HuH-7.5 (cell line): ENCODE data around the gene COMMD7.
"Not testable (repeated sequence)": the region's sequence is repeated elsewhere in the genome, so short reads cannot be mapped to it uniquely, and the experiment has no call there.

Experiments used
- DNase-seq: peaks from one replicate; pipeline ENCODE4 v3.0.0; 2011; ENCODE audit warnings: low spot score

COMMD7 gene

DNA sequence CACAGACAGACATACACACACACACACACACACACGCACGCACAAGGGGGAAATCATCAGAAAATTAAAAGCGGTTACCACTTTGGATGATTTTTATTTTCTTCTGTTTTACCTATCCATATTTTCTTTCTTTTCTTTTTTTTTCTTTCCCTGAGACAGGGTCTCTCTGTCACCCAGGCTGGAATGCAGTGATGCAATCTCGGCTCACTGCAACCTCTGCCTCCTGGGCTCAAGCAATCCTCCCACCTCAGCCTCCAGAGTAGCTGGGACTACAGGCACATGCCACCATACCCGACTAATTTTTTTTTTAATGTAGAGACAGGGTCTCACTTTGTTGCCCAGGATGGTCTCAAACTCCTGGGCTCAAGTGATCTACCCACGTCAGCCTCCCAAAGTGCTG is 14.8 kb downstream of the COMMD7 start:
- not testable (repeated sequence) for DNase-seq

DNA sequence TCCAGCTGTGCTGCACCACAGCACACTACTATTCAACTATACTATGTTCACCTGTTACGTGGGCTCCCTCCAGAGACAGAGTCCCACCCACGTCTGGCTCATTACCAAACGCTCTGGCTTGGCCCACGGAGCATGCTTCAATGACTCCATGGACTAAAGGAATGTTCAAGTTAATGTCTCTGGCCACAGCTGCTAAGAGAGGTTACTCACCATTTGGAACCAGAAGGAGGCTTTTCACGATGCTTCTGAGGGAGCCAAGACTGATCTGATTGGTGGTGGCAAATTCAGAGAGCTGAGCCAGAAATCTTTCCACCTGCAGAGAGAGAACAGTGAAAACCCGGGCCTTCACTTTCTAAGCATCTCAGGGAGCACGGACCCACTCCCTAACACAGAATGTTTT is 15.6 kb downstream of the COMMD7 start:
- no peak for DNase-seq

DNA sequence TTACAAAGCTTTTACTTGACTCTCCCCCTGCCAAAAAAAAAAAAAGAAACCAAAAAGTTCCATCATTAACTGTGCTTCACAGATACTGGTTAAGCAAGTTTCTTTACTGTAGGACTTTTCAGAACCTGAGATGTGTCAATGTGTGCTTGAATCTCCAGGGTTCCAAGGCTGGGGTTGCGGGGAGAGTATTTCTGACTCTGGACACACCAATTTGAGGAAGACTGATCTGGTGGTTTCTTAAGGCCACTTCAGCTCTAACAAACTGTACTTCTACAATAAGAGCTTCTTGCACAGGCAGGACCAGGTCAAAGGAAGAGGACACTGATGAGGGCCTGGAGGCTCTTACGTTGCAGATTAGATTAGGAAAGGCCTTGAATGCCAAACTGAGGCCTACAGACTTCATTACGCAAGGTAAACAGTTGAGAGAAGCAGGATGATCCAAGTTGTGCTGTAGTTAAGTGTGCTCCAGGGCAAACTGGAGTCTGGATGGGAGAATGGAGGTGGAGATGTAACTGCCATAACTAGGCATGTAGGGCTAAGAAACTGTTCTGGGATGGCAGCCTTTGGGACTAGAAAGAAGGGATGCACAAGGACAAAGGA is 24.4 kb downstream of the COMMD7 start:
- DNase-seq = no peak

DNA sequence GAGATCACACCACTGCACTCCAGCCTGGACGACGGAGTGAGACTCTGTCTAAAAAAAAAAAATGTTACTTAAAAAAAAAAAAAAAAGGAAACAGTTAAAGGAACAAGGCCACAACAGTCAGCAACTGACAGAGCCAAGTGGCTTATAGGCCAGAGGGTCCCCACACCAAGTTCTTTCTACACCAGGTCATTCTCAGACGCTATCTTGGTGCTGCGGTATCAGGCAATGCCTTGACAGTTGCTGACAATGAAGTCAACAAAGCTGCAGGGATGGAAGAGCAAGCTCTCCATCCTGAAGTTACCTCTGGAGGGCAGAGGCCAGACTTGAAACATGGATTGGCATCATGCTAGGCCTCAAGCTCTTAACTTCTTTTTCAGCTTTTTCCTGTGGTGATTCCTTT is 31.9 kb downstream of the COMMD7 start:
- no peak for DNase-seq

DNA sequence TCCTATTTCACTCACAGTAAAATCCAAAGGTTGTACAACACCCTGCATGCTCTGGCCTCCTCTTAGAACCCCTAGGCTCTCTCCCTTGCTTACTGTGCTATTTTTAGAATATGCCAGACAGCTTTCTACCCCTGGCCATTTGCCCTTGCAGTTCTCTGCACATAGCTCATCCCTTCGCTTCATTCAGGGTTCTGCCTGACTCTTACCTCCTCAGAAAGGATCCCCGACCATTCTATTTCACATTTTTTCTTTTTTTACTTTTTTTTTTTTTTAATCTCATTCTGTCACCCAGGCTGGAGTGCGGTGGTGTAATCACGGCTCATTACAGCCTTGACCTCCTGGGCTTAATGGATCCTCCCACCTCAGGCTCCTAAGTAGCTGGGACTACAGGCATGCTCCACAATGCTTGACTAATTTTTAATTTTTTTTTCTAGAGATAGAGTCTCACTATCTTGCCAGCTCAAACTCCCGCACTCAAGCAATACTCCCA is 33.6 kb downstream of the COMMD7 start:
- DNase-seq = peak; percentile 54

DNA sequence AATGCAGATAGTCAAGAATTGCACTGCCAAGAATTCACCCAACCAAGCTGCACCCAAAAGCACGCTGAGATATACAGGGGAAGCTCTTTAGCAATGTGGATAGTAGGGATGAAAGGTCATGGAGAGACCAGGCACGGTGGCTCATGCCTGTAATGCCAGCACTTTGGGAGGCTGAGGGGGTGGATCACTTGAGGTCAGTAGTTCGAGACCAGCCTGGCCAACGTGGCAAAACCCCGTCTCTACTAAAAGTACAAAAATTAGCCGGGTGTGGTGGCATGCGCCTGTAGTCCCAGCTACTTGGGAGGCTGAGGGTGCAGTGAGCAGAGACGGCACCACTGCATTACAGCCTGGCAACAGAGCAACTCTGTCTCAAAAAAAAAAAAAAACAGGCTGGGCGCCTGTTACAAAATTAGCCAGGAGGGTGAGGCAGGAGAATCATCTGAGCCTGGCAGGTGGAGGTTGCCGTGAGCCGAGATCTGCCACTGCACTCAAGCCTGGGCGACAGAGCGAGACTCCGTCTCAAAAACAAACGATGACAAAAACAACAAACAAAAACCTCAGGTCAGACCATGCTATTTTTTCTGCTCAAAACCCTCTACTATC is 34.1 kb downstream of the COMMD7 start:
- peak; percentile 44 for DNase-seq

DNA sequence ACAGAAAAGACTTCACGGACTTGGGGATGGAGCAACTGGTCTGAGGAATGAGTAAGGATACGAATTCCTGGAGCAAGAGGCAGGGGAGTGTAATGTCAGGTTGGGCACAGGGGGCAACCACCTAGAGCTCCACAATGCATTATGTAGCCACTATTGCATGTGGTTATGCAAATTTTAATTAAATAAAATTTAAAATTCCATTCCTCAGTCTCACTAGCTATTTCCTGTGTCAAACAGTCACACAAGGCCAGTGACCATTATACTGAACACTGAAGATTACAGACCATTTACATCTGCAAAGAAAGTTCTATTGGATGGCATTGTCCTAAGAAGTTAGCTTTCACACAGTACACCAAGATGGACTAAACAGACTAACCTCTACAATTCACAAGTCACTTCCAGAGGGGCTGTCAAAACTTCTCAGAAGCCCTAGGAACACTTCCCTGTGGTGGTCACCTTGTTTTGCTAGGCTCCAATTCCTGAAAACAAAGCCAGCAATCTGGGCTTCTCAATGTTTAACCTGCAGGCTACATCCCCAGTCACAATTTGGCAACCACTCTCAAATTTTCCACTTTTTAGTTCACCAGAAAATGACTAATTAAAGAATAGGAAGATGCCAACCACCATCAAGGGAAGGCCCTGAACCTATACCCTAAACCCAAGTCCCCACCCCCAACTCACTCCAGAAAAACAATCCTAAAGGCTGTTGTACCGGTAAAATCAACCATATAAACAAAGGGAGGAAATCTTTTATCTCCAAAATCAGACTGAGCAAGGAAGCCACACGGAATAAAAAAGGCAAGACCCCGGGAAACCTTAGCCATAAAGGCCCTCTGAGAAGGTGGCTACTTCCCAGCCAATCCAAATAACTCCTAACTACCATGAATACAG is 35.3 kb downstream of the COMMD7 start:
- DNase-seq = no peak

DNA sequence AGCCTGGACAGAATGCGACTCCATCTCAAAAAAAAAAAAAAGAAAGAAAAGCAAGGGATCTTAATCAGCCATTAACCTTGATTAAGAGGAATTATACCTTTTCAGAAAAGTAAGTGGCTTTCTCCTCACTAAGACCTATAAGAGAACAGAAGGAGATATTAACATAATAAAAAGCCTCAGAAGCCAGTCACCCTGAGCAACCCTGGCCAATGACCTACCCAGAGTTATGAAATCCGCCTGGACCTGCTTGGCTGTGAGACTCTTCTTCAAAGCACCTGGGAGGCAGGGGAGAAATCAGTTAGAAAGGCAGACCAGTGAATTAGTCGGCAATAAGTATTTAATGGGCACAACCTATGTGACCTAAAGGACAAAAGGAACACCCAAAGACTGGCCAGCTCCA is 36.8 kb downstream of the COMMD7 start:
- DNase-seq = no peak

DNA sequence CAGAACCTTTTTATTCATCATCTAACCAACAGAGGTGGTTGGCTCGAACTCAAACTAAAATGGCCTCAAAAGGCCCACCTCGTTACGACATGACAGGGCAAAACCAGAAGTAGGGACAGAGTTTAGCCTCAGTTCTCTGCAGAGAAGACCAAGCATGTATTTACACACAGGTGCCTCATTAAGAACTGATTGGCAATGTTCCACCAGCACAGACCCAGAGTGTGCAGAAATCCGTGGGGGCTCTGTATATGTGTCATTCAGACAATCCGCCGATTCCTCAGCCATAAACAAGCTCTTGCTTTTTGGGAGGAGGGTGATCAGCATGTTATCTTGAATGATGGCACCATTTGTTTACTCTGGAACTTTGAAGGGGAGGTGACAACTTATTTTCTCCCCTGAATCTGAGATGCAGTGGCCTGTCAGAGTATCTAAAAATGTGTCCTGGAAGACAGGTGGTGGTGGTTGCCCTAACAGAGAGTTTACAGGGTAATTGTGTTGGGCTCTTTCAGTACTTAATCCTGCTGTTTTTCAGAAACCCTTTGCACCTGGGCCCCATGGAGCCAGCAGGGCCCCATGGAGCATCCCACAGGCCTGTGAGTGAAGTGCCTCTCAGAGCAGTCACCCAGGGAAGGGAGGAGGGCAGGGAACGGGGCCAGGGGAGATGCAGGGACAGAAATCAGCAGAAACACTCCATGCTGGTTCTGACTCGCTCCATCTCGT is 40.4 kb downstream of the COMMD7 start:
- no peak for DNase-seq

DNA sequence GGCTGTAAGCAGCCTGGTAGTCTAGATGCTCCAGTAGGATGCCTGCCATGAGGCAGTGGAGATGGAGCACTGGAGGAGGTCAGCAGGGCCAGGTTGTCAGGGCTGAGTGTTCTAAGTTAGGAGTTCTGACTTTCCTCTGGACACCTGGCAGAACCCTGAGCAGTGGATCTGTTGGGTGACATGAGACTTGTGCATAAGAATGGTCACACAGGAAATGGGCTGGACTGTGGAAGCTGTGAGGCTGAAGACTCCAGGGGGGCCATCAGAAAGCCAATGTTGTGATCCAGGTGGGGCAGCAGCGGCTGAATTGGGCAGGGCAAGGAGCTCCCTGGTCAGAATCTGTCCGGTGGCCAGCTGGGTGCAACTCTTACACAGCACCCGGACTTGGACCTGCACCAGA is 45.7 kb downstream of the COMMD7 start:
- no peak for DNase-seq

DNA sequence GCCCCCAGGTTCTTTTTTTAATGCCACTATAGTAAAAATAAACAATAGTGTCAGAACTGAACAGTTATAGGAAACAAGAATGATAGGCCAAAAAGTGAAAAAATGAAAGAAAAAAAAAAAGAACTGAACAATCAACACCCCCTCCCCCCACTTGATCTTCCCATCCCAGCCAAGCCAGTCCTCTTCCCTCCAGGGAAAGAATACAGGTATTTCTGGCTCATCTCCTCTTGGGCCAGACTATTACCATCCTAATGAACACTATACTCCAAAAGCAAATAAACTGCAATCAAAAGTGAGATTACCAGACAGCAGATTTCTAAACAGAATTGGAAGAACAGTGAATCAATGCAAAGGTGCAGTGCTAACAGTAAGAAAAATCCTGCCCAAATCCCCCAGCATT is 48.2 kb downstream of the COMMD7 start:
- DNase-seq = no peak

DNA sequence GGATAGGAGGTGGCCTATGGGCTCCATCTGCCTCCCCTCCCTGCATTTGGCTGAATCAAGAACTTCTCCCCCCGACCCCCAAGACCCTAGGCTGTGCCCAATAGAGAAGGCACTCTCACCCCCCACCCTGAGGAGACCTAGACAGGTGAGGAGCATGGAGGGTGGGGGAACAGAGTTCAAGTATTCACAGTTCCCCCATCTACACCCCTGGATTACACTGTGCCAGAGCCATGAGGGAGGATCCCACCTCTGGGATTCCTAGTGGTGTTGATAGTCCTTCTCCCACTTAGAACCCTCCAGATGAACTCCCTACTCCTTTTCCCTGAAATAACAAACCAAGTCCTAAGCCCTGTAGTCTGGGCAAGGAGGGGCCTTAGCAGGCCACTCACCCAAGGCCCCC is 54.3 kb downstream of the COMMD7 start:
- not testable (repeated sequence) for DNase-seq

DNA sequence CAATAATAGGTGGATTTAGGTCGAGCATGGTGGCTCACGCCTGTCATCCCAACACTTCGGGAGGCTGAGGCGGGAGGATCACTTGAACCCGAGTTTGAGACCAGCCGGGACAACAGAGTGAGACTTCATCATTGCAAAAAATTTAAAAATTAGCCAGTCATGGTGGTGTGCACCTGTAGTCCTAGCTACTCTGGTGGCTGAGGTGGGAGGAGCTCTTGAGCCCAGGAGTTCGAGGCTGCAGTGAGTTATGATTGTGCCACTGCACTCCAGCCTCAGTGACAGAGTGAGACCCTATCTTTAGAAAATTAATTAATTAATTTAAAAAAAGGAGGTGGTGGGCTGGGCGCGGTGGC is 56.1 kb downstream of the COMMD7 start:
- no peak for DNase-seq

DNA sequence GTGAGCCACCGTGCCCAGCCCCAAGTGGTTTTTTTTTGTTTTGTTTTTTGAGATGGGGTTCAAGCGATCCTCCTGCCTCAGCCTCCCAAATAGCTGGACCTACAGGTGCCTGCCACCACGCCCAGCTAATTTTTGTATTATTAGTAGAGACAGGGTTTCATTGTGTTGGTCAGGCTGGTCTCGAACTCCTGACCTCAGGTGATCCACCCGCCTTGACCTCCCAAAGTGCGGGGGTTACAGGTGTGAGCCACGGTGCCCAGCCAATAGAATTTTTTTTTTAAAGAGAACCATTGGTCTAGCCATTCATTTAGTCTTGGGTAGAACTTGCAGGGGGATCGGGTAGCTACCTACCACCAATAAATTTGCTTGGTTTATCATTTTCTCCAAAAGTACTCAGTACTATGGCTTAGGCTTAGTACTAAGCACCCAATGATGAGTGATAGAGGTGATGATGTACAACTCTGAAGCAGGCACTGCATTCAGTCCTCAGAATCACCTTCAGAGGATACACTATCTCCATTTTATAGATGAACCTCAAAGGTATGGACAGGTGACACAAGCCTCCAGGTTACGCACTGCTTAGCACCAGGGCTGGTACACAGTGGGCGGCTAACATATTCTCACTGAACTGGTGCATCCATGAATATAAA is 56.6 kb downstream of the COMMD7 start:
- DNase-seq = no peak

DNA sequence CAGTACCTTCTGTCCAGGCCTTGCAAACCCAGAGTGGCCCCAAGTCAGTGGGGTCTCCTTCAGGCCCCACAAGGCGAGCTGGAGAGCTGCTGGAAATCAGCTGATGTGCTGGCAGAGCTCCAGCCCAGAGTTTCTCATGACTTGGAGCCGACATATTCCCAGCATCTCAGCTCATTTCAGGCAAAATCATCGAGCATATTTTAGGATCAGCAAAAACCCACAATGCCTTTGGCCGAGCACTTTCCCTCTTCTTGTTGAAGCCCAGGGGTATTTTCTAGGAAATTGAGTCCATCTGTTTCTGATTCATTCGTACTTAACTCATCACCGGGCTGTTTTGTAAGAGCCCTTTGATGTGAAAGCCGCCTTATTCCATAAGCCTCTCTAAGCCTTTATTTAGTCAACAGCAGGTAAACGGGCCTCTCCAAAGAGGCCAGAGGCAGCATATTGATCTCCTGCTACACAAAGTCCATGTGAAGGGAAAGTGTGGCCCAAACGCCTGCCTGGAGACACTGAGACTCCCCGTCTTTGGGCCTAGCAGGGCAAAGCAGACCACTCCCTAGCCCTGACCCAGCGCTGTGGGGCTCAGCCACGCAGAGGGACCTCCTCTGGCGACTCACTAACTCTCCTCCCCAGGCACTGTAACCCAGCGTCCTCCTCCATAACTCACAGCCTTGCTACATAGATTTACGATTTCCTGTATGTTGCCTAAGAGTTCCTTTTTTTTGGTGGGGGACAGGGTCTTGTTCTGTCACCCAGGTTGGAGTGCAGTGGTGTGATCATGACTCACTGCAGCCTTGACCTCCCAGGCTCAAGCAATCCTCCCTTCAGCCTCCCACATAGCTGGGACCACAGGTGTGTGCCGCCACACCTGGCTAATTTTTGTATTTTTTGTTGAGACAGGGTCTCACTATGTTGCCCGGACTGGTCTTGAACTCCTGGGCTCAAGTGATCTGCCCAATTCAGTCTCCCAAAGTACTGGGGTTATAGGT is 57.4 kb downstream of the COMMD7 start:
- DNase-seq = no peak

DNA sequence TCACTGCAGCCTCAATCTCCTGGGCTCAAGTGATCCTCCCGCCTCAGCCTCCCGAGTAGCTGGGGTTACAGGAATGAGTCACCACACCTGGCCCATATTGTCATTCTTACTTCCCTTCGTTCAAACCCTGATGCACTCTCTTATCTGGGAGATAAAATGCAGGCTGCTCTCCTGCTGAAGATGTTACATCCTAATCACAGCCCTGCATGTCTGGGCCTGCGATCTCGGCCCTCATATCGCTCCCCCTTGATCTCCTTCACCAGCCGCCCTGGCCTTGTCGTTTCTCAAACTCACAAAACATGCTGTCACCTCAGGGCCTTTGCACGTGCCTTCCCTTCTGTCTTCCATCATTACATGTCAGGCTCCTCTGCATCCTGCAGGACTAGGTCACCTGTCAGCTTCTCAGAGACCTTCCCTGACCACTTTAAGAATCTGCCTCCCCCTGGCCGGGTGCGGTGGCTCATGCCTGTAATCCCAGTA is 60.7 kb downstream of the COMMD7 start:
- no peak for DNase-seq

DNA sequence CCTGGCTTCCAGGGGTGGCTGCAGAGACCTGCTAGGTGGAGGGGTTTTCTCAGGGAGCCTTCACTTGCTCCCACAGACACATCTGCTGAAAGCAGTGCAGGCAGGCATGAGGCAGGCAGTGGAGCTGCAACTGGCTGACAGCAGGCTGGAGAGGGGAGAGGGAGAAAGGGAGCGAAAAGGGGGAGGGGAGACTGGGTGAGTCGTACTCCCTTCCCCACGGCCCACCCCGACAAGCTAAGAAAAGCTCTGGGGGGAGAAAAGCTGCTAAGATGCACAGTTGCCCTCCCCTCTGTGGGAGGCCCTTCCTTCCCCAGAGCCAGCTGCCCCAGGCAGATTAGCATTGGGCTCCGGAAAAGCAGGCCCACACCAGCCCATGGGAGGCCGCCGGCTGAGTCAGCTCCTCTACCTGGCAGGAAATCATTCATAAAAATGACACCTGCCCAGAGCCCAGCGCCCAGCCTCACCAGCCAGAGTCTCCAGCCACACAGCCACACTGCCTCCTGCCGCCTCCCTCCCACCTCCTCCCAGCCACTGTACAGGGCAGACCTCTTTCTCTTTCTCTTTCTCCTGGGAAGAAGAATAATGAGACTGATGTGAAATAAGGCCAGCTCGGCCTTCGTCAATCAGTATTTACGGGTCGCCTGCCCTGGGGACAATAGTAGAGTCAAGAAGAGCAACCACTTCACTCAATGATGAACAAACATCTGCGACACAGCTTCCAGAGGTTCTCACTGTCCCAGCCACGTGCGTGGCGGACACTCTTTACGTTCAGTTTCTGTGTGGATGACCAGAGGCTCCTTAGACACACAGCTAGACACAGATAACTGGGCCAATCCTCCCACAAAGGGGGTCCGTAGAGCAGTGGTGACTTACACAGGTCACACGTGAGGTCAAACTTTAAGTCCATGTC is 61.8 kb downstream of the COMMD7 start:
- no peak for DNase-seq

DNA sequence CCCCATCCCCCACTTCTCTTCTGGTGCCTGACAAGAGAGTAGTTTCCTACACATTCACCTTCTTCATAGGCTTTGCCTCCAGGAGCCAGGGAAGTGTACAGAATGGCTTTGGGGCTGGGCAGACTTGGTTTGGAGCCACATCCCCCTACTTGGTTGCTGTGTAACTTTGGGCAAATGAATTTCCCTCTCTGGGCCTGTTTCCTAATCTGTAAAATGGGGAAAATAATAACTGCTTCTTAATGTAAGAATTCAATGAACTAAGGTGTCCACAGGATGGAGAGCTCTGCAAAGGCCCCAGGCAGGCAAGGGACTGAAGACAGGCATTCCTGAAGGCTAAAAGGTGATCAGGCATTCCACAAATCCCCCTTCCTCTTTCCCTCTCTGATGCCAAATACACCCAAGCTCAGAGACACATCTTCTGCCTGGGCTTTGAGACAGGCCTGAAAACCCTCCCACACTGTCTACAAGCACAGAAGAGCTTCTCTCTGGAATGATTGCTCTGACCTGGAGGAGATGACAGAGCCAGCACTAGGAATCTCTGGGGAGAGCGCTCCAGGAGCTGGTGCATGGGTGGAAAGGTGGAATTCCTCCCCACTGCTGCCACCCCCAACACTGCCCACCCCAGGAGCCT is 62.6 kb downstream of the COMMD7 start:
- DNase-seq = no peak

DNA sequence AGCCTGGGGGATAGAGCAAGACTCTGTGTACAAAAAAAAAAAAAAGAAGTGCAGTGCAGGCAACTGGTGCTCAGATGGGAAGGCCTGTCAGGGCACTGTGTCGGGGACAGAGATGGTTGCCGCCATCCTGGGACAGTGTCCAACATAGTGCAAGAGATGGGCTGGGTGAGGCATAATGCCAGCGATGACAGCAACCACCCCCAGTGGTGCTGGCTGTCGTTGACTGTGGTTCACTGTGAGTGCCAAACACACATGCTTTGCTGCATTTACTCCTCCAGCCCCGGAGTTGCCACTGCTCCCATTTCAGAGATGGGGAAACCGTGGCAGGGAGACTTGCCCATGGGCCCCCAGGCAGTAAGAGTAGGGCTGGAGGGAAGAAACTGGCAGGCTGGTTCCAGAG is 64.3 kb downstream of the COMMD7 start:
- DNase-seq = no peak
